HG02943 (cell line): ENCODE results near the gene CSF2.

ENCODE experiments used
- ATAC-seq: cut with Tn5 transposase; IDR thresholded peaks from one replicate; pipeline ENCODE4 v1.9.1; 2021; ENCODE audit warnings: mild to moderate bottlenecking, low read depth, moderate library complexity; ENCODE audit not compliant: unreplicated experiment

The CSF2 gene

GRCh38 chr5:132073231-132074013, at the start of gene CSF2:
Gene CSF2 (plus strand): TSS chr5:132073789. CDS start chr5:132073824, 35 bp downstream.
- ATAC-seq: no peak

DNA sequence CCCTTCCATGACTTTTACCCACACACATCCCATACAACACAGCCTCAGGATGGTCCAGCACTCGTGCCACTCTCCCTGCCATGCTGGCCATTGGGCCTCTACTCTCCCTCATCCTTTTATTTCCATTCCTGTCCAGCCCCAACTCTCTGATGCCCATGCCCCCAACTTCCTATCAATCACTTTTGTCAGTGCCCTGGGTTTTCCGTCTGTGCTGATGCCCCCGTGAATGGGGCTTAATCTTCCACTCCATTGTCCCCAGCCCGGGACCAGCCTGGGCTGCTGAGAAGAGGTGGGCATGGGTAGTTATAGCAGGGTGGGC, 49.5 kb upstream of the CSF2 start:
- no peak for ATAC-seq

DNA sequence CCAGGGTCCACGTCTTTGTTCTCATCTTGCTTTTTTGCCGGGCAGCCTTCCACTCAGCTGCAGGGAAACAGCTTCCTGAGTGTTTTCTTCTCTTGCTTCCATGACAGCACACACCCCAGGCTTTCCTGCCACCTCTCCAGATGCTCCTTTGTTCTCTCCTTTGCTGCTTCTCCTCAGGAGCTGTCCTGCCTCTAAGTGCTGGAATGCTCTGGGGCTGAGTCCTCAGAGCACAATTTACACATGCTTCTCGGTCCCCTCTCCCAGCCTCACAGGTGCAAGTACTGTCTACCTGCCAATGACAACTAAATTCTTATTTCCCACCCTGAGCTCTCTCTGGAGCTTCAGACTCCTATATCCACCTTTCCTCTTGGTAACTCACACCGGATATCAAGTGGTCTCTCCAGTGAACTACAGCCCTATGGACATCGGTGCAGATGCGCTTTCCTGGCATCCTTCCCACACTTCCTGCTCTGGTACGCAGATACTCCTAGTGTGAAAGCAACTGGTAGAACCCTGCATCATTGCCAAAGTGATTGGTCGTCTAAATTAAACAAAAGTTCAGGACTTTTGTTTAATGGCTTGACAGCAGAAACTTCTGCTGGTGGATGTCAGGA, 48.7 kb upstream of the CSF2 start:
- ATAC-seq: no peak

DNA sequence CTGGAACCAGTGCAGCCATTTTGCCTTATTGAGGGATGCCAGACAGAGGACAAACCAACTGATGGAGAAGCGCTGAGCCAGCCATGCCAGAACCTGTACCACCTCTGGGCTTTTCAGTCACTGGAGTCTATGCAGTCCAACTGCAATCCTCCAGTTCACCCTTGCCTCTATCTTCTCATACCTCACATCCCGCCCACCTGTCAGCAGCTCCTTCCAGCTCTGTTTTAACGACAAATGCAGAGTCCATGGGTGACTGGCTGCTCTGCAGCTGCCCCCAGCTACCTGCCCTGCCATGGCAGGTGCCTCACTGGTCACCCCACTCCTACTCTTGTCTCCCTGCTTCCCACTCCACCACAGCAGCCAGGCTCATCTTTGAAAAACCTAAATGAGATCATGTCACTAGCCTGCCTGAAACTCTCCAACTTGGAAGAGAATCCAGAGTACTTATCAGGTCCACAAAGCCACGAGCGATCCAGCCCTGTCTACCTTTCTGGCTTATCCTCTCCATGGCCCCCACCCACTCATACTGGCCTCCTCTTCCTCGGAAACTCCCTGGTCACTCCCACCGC, 48.1 kb upstream of the CSF2 start:
- no peak for ATAC-seq

- no peak for ATAC-seq
Measured at GRCh38 chr5:132026516-132027008, 47.0 kb upstream of the CSF2 start.

GRCh38 chr5:132027027-132027426, 46.6 kb upstream of the CSF2 start:
- no peak for ATAC-seq

DNA sequence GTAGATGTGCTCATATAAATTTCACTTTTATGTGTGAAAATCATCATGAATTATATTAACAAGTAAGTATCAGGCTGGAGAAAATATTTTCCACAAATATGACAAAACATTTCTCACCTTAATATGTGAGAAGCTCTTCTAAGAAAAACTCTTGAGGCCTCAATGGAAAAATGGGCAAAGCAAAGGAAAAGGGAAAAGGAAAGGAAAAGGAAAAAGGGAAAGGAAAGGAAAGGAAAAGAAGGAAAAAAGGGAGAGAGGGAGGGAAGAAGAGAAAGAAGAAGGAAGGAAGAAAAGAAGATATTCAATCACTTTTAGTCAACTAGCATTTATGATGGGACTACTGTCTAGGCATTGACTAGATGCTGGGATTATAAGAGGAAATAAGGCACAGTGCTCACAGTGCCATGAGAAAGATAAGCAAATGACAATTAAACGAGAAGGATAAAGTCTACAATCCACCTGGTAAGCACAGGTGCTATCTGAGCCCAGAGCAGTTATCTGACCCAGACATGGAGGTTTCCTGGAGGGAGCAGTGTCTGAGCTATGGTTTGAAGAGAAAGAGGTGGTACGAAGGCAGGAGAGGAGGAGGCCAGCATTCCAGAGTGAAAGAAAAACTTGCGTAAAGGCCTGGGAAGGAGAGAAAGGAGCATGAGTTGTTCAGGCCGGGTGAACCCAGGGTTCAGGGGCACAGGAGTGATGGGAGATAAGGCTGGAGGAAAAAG, 43.8 kb upstream of the CSF2 start:
- no peak for ATAC-seq

DNA sequence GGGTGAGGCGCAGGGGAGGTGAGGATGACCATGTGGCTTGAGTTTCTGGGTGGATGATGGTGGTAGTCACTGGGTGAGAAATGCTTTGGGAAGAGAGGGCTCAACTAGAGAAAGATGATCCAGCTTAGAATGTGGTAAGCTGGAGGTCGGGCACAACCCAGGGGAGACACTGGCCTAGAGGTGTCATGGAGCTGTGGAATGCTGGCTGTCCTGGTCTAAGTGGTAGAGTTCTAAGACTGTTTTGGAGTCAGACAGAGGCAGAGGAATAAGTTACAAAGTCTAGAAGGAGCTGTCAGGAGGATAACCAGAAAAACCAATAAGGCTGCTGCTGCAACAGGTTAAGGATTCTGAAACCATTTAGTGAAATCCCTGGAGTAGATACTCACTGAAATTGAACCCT, 43.0 kb upstream of the CSF2 start:
- ATAC-seq: no peak

GRCh38 chr5:132032196-132032595, 41.4 kb upstream of the CSF2 start:
- no peak for ATAC-seq

DNA sequence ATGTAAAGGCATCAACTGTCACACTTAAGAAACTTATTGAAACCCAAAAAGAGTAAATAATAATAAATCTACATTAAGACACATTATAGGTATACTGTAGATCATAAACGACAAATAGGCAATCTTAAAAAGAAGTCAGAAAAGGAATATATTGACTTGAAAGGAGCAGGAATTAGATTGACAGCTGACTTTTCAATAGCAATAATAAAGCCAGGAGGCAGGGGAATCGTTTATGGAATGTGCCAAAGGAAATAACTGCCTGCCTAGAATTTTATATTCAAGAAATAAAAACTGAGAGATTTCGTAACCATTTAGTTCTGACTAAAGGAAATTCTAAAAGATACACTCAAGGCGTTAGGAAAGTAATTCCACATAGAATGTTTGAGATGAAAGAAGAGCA, 40.5 kb upstream of the CSF2 start:
- no peak for ATAC-seq

DNA sequence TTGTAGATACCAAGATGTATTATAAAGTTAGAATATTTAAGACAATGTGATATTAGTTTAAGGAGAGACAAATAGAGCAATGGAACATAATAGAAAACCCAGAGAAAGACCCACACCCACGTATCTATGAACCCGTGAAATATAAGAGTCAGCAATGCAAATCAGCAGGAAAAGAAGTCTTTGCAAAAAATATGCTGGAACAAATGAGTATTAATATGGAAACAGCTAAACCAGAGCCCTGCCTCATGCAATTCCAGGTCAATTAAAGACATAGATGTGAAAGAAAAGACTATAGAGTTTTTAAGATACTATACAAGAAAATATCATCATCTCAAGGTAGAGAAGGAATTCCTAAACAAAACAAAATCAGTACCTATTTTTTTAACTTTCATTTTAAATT, 36.2 kb upstream of the CSF2 start:
- no peak for ATAC-seq

- no peak for ATAC-seq
Measured at GRCh38 chr5:132044207-132044606, 29.4 kb upstream of the CSF2 start.

- ATAC-seq: no peak
Measured at GRCh38 chr5:132046880-132047299, 26.7 kb upstream of the CSF2 start.

- no peak for ATAC-seq
Measured at GRCh38 chr5:132049093-132049492, 24.5 kb upstream of the CSF2 start.

- ATAC-seq: no peak
Measured at GRCh38 chr5:132049559-132049958, 24.0 kb upstream of the CSF2 start.

- ATAC-seq: no peak
Measured at GRCh38 chr5:132050136-132050535, 23.5 kb upstream of the CSF2 start.

DNA sequence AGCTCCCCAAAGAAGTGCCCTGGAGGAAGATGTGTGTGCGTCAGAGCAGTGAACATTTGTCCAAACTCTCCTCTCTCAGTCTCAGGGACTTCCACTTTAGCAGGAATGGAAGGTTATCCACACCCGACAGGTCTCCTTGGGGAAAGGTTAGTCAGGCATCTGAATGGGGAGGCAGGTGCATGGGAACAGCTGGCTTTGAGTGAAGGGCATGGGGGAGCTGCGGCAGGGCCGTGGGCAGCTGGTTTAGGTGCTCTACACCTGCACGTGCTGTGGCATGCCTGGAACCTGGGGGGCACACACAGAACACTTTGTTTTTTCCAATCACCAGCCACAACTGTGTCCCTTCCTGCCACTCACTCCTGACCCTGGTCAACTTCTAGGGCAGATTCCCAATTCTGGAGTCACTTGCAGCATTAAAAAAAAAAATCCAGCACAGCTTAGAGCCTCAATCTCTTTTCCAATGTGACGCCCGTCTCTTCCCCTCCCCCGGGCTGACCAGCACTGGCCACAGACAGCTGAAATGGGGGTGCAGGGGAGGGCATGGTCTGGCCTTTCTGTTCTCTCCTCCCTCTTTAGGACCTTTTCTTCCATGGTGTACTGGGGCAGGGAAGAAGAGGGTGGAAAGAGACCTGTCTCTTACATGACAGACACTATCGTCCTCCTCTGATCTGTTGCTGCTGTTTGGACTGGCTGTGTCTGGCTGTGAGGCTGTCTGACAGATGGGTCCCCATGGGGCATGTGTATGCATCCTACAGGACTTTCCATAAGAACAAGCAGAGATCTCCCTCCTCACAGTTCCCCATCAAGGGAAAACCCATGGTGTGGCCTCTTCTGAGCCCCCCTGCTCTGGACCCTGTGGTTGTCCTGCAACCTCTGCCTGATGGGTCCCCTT, 22.7 kb upstream of the CSF2 start:
- no peak for ATAC-seq

DNA sequence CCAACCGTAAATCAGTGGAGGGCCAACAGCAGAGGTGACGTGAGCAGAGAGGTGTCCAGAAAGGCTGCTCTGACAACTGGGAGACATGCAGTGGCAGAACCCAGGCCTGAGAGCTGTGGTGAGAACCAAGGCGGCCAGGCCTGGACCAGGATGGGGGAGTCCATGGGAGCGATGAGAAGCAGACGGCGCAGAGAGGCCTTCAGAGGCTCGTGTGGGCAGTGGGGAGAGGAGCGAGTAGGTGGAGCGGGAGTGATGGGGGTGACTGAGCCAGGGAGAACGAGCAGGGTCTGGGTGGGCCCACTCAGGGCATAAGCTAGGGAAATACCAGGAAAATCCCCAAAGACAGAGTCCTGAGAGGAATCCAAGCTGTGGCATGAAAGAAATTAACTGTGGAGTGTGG, 21.1 kb upstream of the CSF2 start:
- no peak for ATAC-seq

- no peak for ATAC-seq
Measured at GRCh38 chr5:132053483-132053882, 20.1 kb upstream of the CSF2 start.

- no peak for ATAC-seq
Measured at GRCh38 chr5:132054031-132054696, 19.4 kb upstream of the CSF2 start.
